BE2C (cell line): Measurements from ENCODE around the gene PHACTR3.

Source experiments
- DNase-seq: peaks from one replicate; pipeline ENCODE4 v3.0.0-alpha.2; 2020
- H3K27me3 ChIP-seq: fragments of 250-450 bp; sonication (Bioruptor Pico); 2 replicates; pipeline ENCODE4 v1.5.1; 2020; ENCODE audit warnings: mild to moderate bottlenecking
- H3K36me3 ChIP-seq: fragments of 250-450 bp; sonication (Bioruptor Pico); 2 replicates; pipeline ENCODE4 v1.5.1; 2020; ENCODE audit warnings: mild to moderate bottlenecking
- H3K4me1 ChIP-seq: fragments of 250-450 bp; sonication (Bioruptor Pico); 2 replicates; pipeline ENCODE4 v1.5.1; 2020
- H3K4me3 ChIP-seq: 2 replicates; pipeline ENCODE4 v1.5.1; 2011; ENCODE audit warnings: low read depth, low read length
- H3K9me3 ChIP-seq: fragments of 250-450 bp; sonication (Bioruptor Pico); 2 replicates; pipeline ENCODE4 v1.5.1; 2020
- CTCF ChIP-seq: IDR thresholded peaks from 2 replicates; pipeline ENCODE4 v1.5.1; 2012; ENCODE audit warnings: mild to moderate bottlenecking, low read depth, low read length

PHACTR3 gene

GRCh38 chr20:59728722-59729430 lies 124.5 kb downstream of the PHACTR3 start:
- H3K4me1 ChIP-seq, result no peaks in the 10 kb centered on the region
- no peaks in the 10 kb centered on the region for H3K36me3 ChIP-seq
- DNase-seq, result no peak
- no peaks in the 10 kb centered on the region for H3K9me3 ChIP-seq
- H3K27me3 ChIP-seq, result no peaks in the 10 kb centered on the region
- no peak for TF ChIP-seq CTCF
- no peak overlapping the region for H3K4me3 ChIP-seq

GRCh38 chr20:59729506-59729905 lies 125.2 kb downstream of the PHACTR3 start:
- Histone ChIP-seq H3K27me3 (no peaks in the 10 kb centered on the region), H3K4me3 (no peak overlapping the region), H3K36me3 (no peaks in the 10 kb centered on the region), H3K9me3 (no peaks in the 10 kb centered on the region), H3K4me1 (no peaks in the 10 kb centered on the region)
- no peak for TF ChIP-seq CTCF
- DNase-seq, result peak; percentile 47

- no peaks in the 10 kb centered on the region for H3K27me3 ChIP-seq
- no peak overlapping the region for H3K4me3 ChIP-seq
- H3K4me1 ChIP-seq, result no peaks in the 10 kb centered on the region
- no peaks in the 10 kb centered on the region for H3K36me3 ChIP-seq
- no peak for DNase-seq
- TF ChIP-seq CTCF, result no peak
- H3K9me3 ChIP-seq, result no peaks in the 10 kb centered on the region
Observed at GRCh38 chr20:59730722-59731121, 126.4 kb downstream of the PHACTR3 start.

- Histone ChIP-seq H3K9me3 (no peaks in the 10 kb centered on the region), H3K27me3 (no peaks in the 10 kb centered on the region), H3K4me3 (no peak overlapping the region), H3K4me1 (no peaks in the 10 kb centered on the region), H3K36me3 (no peaks in the 10 kb centered on the region)
- no peak for DNase-seq
- no peak for TF ChIP-seq CTCF
Observed at GRCh38 chr20:59731376-59731775, 127.0 kb downstream of the PHACTR3 start.

- H3K9me3 ChIP-seq, result no peaks in the 10 kb centered on the region
- H3K27me3 ChIP-seq, result no peaks in the 10 kb centered on the region
- no peak for TF ChIP-seq CTCF
- no peaks in the 10 kb centered on the region for H3K36me3 ChIP-seq
- H3K4me1 ChIP-seq, result no peaks in the 10 kb centered on the region
- DNase-seq, result no peak
- H3K4me3 ChIP-seq, result no peak overlapping the region
Observed at GRCh38 chr20:59733351-59733750, 129.0 kb downstream of the PHACTR3 start.

GRCh38 chr20:59735486-59735885 lies 131.1 kb downstream of the PHACTR3 start:
- Histone ChIP-seq H3K4me1 (no peaks in the 10 kb centered on the region), H3K27me3 (no peaks in the 10 kb centered on the region), H3K4me3 (no peak overlapping the region), H3K9me3 (no peaks in the 10 kb centered on the region), H3K36me3 (no peaks in the 10 kb centered on the region)
- no peak for DNase-seq
- TF ChIP-seq CTCF, result no peak
